Measurements from ENCODE around the gene KRTAP19-6.

KRTAP19-6 gene

DNA sequence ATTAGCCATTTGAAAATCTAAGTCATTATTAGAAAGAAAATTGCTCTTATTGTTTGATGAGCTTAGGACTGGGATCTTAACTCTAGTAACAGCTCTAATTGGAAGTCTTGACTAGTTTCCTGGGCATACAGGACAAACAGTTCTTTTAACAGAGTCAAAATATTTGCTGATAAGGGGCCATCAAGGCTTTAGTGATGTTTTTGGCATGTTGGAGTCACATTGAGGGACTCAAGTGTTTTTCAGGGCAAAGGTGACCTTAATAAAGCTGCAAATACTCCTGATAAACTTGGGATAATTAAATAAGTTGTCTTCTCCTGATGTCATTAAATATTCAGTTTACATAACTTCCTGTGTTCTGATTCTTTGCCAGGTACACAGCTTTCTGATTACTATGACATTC, 26.0 kb upstream of the KRTAP19-6 start:
- Histone ChIP-seq H3K4me3 (ENCODE audit: low read depth in 1 of 2, low read length in 1 of 2) (no peak overlapping the region), H3K27ac (no peak overlapping the region), H3K27me3 (no peaks in the 10 kb centered on the region), H3K9me3 (no peaks in the 10 kb centered on the region), H3K4me1 (ENCODE audit: control insufficient read depth in 1 of 2, insufficient read depth in 1 of 2, low read depth in 1 of 2, low read length in 1 of 2) (no peaks in the 10 kb centered on the region), H3K36me3 (no peaks in the 10 kb centered on the region)
- TF ChIP-seq, protein P1, sequence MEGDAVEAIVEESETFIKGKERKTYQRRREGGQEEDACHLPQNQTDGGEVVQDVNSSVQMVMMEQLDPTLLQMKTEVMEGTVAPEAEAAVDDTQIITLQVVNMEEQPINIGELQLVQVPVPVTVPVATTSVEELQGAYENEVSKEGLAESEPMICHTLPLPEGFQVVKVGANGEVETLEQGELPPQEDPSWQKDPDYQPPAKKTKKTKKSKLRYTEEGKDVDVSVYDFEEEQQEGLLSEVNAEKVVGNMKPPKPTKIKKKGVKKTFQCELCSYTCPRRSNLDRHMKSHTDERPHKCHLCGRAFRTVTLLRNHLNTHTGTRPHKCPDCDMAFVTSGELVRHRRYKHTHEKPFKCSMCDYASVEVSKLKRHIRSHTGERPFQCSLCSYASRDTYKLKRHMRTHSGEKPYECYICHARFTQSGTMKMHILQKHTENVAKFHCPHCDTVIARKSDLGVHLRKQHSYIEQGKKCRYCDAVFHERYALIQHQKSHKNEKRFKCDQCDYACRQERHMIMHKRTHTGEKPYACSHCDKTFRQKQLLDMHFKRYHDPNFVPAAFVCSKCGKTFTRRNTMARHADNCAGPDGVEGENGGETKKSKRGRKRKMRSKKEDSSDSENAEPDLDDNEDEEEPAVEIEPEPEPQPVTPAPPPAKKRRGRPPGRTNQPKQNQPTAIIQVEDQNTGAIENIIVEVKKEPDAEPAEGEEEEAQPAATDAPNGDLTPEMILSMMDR (IDR thresholded peaks at IDR 0.05) = no peak

DNA sequence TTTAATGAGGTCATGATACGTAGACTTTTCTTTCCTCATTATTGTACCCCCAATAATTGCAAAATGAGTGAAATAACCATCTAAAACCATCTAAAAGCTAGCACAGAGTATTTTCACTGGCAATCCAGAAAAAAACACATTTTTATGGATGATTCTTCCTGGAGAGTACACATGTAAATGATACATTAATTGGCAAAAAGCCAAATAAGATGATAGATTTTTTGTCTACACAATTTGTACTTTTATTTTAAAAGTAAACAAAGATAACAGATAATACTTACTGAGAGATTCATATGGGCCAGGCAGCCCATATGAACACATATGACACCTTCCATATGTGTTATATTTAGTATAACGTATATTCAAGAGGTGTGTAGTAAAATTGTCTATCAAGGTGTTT, 22.0 kb upstream of the KRTAP19-6 start:
- no peak overlapping the region for H3K27ac ChIP-seq
- H3K4me3 ChIP-seq (ENCODE audit: low read depth in 1 of 2, low read length in 1 of 2) = no peak overlapping the region
- H3K27me3 ChIP-seq = no peaks in the 10 kb centered on the region
- H3K36me3 ChIP-seq = no peaks in the 10 kb centered on the region
- no peaks in the 10 kb centered on the region for H3K9me3 ChIP-seq
- no peaks in the 10 kb centered on the region for H3K4me1 ChIP-seq (ENCODE audit: control insufficient read depth in 1 of 2, insufficient read depth in 1 of 2, low read depth in 1 of 2, low read length in 1 of 2)
- TF ChIP-seq, protein P1 (IDR thresholded peaks at IDR 0.05) = no peak

DNA sequence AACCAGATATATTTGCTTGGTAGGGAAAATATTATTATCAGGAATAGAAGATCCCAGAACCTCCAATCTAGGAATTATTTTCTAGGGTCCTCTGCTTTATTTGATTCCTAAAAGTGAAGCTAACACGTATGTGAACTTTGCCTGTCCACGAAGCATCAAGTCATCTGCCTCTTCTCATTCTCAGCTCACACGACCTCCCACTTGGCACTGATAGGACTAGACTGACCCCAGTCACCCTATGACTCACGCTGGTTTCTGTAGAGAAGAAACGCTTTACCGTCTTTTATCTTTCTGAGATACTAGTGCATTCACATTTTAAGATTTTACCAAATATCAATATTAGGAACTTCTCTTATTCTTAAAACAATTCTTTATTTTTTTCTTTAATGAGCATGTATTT, 21.4 kb upstream of the KRTAP19-6 start:
- TF ChIP-seq, protein P1 (IDR thresholded peaks at IDR 0.05) = no peak
- H3K27me3 ChIP-seq = no peaks in the 10 kb centered on the region
- H3K4me1 ChIP-seq (ENCODE audit: control insufficient read depth in 1 of 2, insufficient read depth in 1 of 2, low read depth in 1 of 2, low read length in 1 of 2) = no peaks in the 10 kb centered on the region

DNA sequence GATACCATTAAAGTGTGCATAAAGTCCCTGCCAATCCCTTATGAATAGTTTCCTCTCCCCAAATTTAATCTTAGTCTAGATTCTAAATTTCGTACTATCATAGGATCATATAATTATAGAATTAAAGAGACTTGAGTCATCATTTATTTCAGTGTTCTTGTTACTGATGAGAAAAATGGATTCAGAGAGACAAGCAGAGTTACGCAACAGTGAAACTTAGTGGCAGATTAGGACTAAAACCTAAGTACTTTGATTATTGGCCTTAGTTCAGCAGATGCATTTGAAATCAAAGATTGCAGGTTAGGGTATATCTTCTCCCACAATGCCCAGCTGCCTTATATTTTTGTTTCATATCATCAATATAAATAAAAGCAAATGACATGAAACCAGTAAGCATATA, 20.3 kb upstream of the KRTAP19-6 start:
- no peak overlapping the region for H3K27ac ChIP-seq
- no peaks in the 10 kb centered on the region for H3K9me3 ChIP-seq
- no peak overlapping the region for H3K4me3 ChIP-seq (ENCODE audit: low read depth in 1 of 2, low read length in 1 of 2)
- no peaks in the 10 kb centered on the region for H3K27me3 ChIP-seq
- TF ChIP-seq, protein P1 (IDR thresholded peaks at IDR 0.05) = no peak
- H3K4me1 ChIP-seq (ENCODE audit: control insufficient read depth in 1 of 2, insufficient read depth in 1 of 2, low read depth in 1 of 2, low read length in 1 of 2) = no peaks in the 10 kb centered on the region
- H3K36me3 ChIP-seq = no peaks in the 10 kb centered on the region

More for the DNA sequence above, 21.4 kb upstream of the KRTAP19-6 start:
- H3K27ac ChIP-seq = no peak overlapping the region
- H3K9me3 ChIP-seq = no peaks in the 10 kb centered on the region
- no peak overlapping the region for H3K4me3 ChIP-seq (ENCODE audit: low read depth in 1 of 2, low read length in 1 of 2)
- no peaks in the 10 kb centered on the region for H3K36me3 ChIP-seq

DNA sequence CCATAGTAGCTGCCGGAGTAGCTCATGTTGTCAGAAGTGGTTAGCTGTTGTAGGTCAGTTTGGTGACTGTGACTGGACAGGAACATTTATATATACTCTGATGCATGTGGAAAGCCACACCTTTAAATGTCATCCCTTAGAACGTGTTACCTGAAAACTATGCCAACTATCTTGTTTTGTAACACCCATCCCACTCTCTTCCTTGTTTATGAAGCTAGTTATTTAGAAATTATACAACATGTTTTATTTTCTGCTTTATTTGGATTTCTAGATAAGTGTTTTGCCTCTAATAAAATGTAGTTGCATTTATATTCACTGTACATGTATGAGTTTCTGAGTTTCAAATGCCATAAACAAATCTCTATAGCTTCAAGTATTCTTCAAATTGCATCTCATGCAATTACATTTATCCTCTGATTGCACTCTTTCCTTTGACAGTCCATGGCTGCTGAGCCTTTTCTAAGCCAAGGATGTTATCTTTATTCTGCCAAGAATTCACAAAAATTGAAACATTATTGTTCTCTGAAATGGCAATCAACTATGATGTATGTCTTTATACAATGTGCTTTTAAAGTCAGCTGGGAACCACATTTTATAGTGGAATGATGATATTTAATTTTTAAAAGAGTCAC, 19.7 kb upstream of the KRTAP19-6 start, which contains the start of gene KRTAP19-7:
Gene KRTAP19-7, minus strand, starts transcription at position 51 of the 632 bp plus-strand sequence. Its CDS starts 25 bp downstream, at position 26.
- Histone ChIP-seq H3K27ac (no peak within 1 kb of the TSS), H3K4me1 (ENCODE audit: control insufficient read depth in 1 of 2, insufficient read depth in 1 of 2, low read depth in 1 of 2, low read length in 1 of 2) (no peaks in the 10 kb centered on the region), H3K9me3 (no peaks in the 10 kb centered on the region), H3K27me3 (no peaks in the 10 kb centered on the region), H3K36me3 (no peaks in the 10 kb centered on the region), H3K4me3 (ENCODE audit: low read depth in 1 of 2, low read length in 1 of 2) (no peak within 1 kb of the TSS)
- TF ChIP-seq, protein P1 (IDR thresholded peaks at IDR 0.05) = no peak
